Kidney (tissue), 14 donors: ENCODE measurements around the gene NBDY. TPM values are rescaled to one million over a fixed set of nuclear protein-coding genes. Genes with fewer than 3 reads are reported as not detected.

Experiments
- DNase-seq, 5 donors: peaks; one replicate each; pipeline ENCODE4 v3.0.0-alpha.2; 2013 to 2020
- FAIRE-seq: peaks from 2 replicates; lab custom pipeline; 2012; peaks lifted over from hg19 to GRCh38; lab: Jason Lieb, UNC
- H3K27ac ChIP-seq, 2 donors: one replicate each; pipeline ENCODE4 v1.7.0; 2013; ENCODE audit warnings: low read depth in 2 of 2, low read length in 2 of 2, inconsistent platforms in 1 of 2
- H3K27me3 ChIP-seq: one replicate; pipeline ENCODE4 v1.7.1; 2013; ENCODE audit warnings: low read length, inconsistent platforms; ENCODE audit not compliant: control insufficient read depth, insufficient read depth
- H3K36me3 ChIP-seq, 3 donors: one replicate each; pipeline versions ENCODE4 v1.7.0 to v1.7.1; 2013; ENCODE audit warnings: low read length in 3 of 3, control low read depth in 1 of 3, inconsistent platforms in 1 of 3; ENCODE audit not compliant: insufficient read depth in 3 of 3, control insufficient read depth in 2 of 3
- H3K4me1 ChIP-seq, 3 donors: one replicate each; pipeline versions ENCODE4 v1.7.0 to v1.7.1; 2013; ENCODE audit warnings: low read length in 3 of 3, inconsistent platforms in 1 of 3, low read depth in 1 of 3; ENCODE audit not compliant: control insufficient read depth in 2 of 3, insufficient read depth in 2 of 3
- H3K4me3 ChIP-seq, 3 donors: one replicate each; pipeline versions ENCODE4 v1.7.0 to v1.8.1; 2013; ENCODE audit warnings: low read length in 3 of 3, control low read depth in 1 of 3, inconsistent platforms in 1 of 3
- H3K9ac ChIP-seq, 3 donors: one replicate each; pipeline versions ENCODE4 v1.7.0 to v1.7.1; 2013; ENCODE audit warnings: low read length in 3 of 3, control low read depth in 1 of 3, inconsistent platforms in 1 of 3
- H3K9me3 ChIP-seq, 3 donors: one replicate each; pipeline versions ENCODE4 v1.7.0 to v1.7.1; 2013; ENCODE audit warnings: low read length in 3 of 3, control low read depth in 1 of 3, inconsistent platforms in 1 of 3; ENCODE audit not compliant: control insufficient read depth in 2 of 3, insufficient read depth in 1 of 3
- CTCF ChIP-seq: IDR thresholded peaks from 3 replicates; pipeline ENCODE4 v1.5.1; 2012; ENCODE audit warnings: mild to moderate bottlenecking, moderate library complexity, borderline replicate concordance; ENCODE audit not compliant: insufficient read depth; ENCODE audit errors: extremely low read depth
- intact Hi-C: fragments of 100-400 bp; cut with DNase I; formaldehyde crosslinking; loops from one replicate; pipeline ENCODE4 v1.11.1; 2022
- polyA plus RNA-seq: library from polyadenylated mRNA; stranded (reverse); fragments of 350-450 nt; fragmentation: Illumina TruSeq; extraction: RNeasy Lipid Tissue Mini Kit (QIAGEN cat#74804); gene quantifications from one replicate; pipeline ENCODE4 v1.2.3, GENCODE V29; 2014; ENCODE audit warnings: low read depth, low replicate concordance; ENCODE audit not compliant: insufficient read depth
- total RNA-seq: library from RNA; stranded (reverse); fragmentation: NEBNext Ultra II Directional; extraction: Animal tissue kit (Norgen Biotek cat#: 25700); gene quantifications from one replicate; pipeline ENCODE4 v1.2.1, GENCODE V29; 2021
- donor health status: control.
- donor health status: control.
- donor health status: control.
- donor health status: control.
- donor health status: control.
- donor health status: DM: yes; HTN: yes; CAD: no.
- donor health status: Normal renal cell carcinoma (clear cell type).

The NBDY gene
- total and polyA plus RNA-seq, 2 donors from 2014 or later = 50.8 to 88.7 TPM

- Histone ChIP-seq H3K36me3 (no peaks in the 10 kb centered on the region), H3K27ac (no peak overlapping the region), H3K27me3 (peaks cover 9% of the 10 kb centered on the region), H3K4me1 (no peaks in the 10 kb centered on the region), H3K9ac (no peak overlapping the region), H3K4me3 (no peak overlapping the region), H3K9me3 (peaks cover 0 to 4% (median 1%) of the 10 kb centered on the region in 3 donors)
- DNase-seq = no peak
- no peak for FAIRE-seq
- no peak for TF ChIP-seq CTCF
- intact Hi-C loops = no loop called here
Measured at GRCh38 chrX:56744996-56745395, 16.0 kb downstream of the NBDY start.

GRCh38 chrX:56746996-56747395, 18.0 kb downstream of the NBDY start:
- FAIRE-seq = no peak
- intact Hi-C loops = no loop called here
- peaks cover 0 to 2% (median 0%) of the 10 kb centered on the region in 3 donors for H3K9me3 ChIP-seq
- no peak for DNase-seq
- no peaks in the 10 kb centered on the region for H3K36me3 ChIP-seq
- peaks cover 10% of the 10 kb centered on the region for H3K27me3 ChIP-seq
- H3K27ac ChIP-seq = no peak overlapping the region
- no peaks in the 10 kb centered on the region for H3K4me1 ChIP-seq
- H3K4me3 ChIP-seq = no peak overlapping the region
- no peak overlapping the region for H3K9ac ChIP-seq
- no peak for TF ChIP-seq CTCF

GRCh38 chrX:56751071-56751470, 22.0 kb downstream of the NBDY start:
- no peak overlapping the region for H3K27ac ChIP-seq

More at GRCh38 chrX:56751071-56751470, 22.0 kb downstream of the NBDY start:
- no peaks in the 10 kb centered on the region for H3K4me1 ChIP-seq
- no peak for TF ChIP-seq CTCF
- no peak for DNase-seq
- peaks cover 12% of the 10 kb centered on the region for H3K27me3 ChIP-seq
- no peaks in the 10 kb centered on the region for H3K36me3 ChIP-seq
- no peak overlapping the region for H3K9ac ChIP-seq
- no peak overlapping the region for H3K4me3 ChIP-seq
- no peak for FAIRE-seq
- no peaks in the 10 kb centered on the region for H3K9me3 ChIP-seq
- intact Hi-C loops = no loop called here
